NCI-H2107 treated with DMSO at 0.1 percent for 48 hours (cell line): Measurements from ENCODE around the gene HIF1A.
"Not testable (repeated sequence)": the region's sequence is repeated elsewhere in the genome, so short reads cannot be mapped to it uniquely, and the experiment has no call there.

Experiments
- DNase-seq: peaks from one replicate; lab custom pipeline; 2025; ENCODE audit not compliant: unreplicated experiment; lab: John Stamatoyannopoulos, UW

HIF1A gene

GRCh38 chr14:61694830-61695694, at the start of gene HIF1A:
TSS of gene HIF1A (plus strand) at chr14:61695513. CDS start at chr14:61695805, 292 bp downstream.
- peak; percentile 99 for DNase-seq

- DNase-seq, result no peak
Observed at GRCh38 chr14:61646366-61647116, 48.8 kb upstream of the HIF1A start.

GRCh38 chr14:61647704-61648103, 47.6 kb upstream of the HIF1A start:
- no peak for DNase-seq

GRCh38 chr14:61648377-61648776, 46.9 kb upstream of the HIF1A start:
- DNase-seq, result no peak

GRCh38 chr14:61649283-61649682, 46.0 kb upstream of the HIF1A start:
- DNase-seq, result no peak

- DNase-seq, result no peak
Observed at GRCh38 chr14:61651355-61651754, 44.0 kb upstream of the HIF1A start.

GRCh38 chr14:61652526-61653262, 42.6 kb upstream of the HIF1A start:
- DNase-seq, result no peak

GRCh38 chr14:61653507-61653906, 41.8 kb upstream of the HIF1A start:
- DNase-seq, result no peak

- no peak for DNase-seq
Observed at GRCh38 chr14:61654026-61654425, 41.3 kb upstream of the HIF1A start.

GRCh38 chr14:61655777-61656176, 39.5 kb upstream of the HIF1A start:
- DNase-seq, result no peak

GRCh38 chr14:61656341-61656740, 39.0 kb upstream of the HIF1A start:
- DNase-seq, result no peak

- not testable (repeated sequence) for DNase-seq
Observed at GRCh38 chr14:61658111-61658510, 37.2 kb upstream of the HIF1A start.

GRCh38 chr14:61659582-61659981, 35.7 kb upstream of the HIF1A start:
- DNase-seq, result no peak

GRCh38 chr14:61661471-61662400, 33.6 kb upstream of the HIF1A start:
- DNase-seq, result no peak

- DNase-seq, result no peak
Observed at GRCh38 chr14:61662437-61663311, 32.6 kb upstream of the HIF1A start.

- DNase-seq, result no peak
Observed at GRCh38 chr14:61663312-61663979, 31.9 kb upstream of the HIF1A start.

GRCh38 chr14:61668282-61668681, 27.0 kb upstream of the HIF1A start:
- DNase-seq, result no peak

- DNase-seq, result no peak
Observed at GRCh38 chr14:61670576-61670975, 24.7 kb upstream of the HIF1A start.

GRCh38 chr14:61671082-61671481, 24.2 kb upstream of the HIF1A start:
- DNase-seq, result no peak
